Neural cell (in vitro differentiated cells): ENCODE results near the gene TMEM54.

Experiments
- CTCF ChIP-seq: fragments of 450-650 bp; IDR thresholded peaks from 2 replicates; pipeline ENCODE4 v1.5.1; 2014; ENCODE audit warnings: antibody characterized with exemption, mild to moderate bottlenecking, moderate library complexity; ENCODE audit not compliant: poor library complexity, severe bottlenecking
- EP300 ChIP-seq: fragments of 450-650 bp; conservative IDR thresholded peaks from 2 replicates; pipeline ENCODE4 v1.6.1; 2014; ENCODE audit warnings: antibody characterized with exemption, mild to moderate bottlenecking, moderate library complexity; ENCODE audit not compliant: poor library complexity, severe bottlenecking
- EZH2 ChIP-seq: fragments of 200-600, 300-800 bp; shearing (Covaris generic), sonication (generic); IDR thresholded peaks from 2 replicates; pipeline ENCODE4 v1.6.1; 2014; ENCODE audit warnings: antibody characterized with exemption, low read length, borderline replicate concordance, mild to moderate bottlenecking; ENCODE audit not compliant: insufficient read depth, poor library complexity, severe bottlenecking
- MXI1 ChIP-seq: fragments of 450-650 bp; conservative IDR thresholded peaks from 2 replicates; pipeline ENCODE4 v1.6.1; 2014; ENCODE audit warnings: antibody characterized with exemption, mild to moderate bottlenecking; ENCODE audit not compliant: poor library complexity, severe bottlenecking
- POLR2AphosphoS5 ChIP-seq: IDR thresholded peaks from 2 replicates; pipeline ENCODE4 v1.6.1; 2012
- TAF1 ChIP-seq: IDR thresholded peaks from 2 replicates; pipeline ENCODE4 v1.6.1; 2012; ENCODE audit warnings: low read depth

DNA sequence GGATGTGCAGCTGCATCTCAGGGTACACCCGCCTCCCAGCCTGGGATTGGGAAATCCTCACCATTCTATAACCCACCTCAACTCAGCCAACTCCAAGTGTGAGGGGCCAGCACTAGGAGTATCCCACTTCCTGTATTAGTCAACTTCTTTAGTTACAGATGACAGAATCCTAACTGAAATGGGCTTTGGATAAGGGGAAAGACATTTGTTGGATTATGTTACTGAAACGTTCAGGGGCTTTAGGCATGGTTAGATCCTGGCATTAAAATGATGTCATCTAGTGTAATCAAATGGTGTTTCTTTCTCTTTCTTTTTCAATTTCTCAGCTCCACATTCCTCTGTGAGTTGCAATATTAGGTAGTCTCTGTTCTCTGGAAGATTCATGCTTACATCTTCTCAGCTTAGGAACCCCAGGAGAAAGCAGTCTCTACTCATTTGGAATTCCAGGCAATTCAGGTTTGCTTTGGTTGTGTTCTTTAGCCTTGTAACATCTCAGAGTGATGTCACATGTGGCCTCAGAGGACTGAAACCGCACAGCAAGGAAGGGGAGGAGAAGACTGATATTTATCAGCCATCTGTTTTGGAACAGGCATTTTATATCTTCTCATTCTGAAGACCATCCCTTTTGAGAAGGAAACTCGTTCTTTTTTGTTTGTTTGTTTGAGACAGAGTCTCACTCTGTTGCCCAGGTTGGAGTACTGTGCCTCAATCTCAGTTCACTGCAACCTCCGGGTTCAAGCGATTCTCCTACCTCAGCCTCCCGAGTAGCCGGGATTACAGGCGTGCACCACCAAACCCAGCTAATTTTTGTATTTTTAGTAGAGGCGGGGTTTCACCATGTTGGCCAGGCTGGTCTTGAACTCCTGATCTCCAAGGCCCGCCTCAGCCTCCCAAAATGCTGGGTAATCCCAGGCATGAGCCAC is 18.9 kb upstream of the TMEM54 start:
- no peak for TF ChIP-seq CTCF
- TF ChIP-seq MXI1, result no peak
- TF ChIP-seq EZH2, result no peak
- TF ChIP-seq TAF1, result no peak
- no peak for TF ChIP-seq POLR2AphosphoS5
- TF ChIP-seq EP300, result no peak
